ENCODE measurements around the gene NTHL1.

The NTHL1 gene

GRCh38 chr16:2071454-2072202 lies 24.0 kb upstream of the NTHL1 start:
- H3K27ac ChIP-seq, result no peak overlapping the region
- TF ChIP-seq CTCF (conservative IDR thresholded peaks at IDR 0.05) (no peak), ZFX (IDR thresholded peaks at IDR 0.05) (no peak)

DNA sequence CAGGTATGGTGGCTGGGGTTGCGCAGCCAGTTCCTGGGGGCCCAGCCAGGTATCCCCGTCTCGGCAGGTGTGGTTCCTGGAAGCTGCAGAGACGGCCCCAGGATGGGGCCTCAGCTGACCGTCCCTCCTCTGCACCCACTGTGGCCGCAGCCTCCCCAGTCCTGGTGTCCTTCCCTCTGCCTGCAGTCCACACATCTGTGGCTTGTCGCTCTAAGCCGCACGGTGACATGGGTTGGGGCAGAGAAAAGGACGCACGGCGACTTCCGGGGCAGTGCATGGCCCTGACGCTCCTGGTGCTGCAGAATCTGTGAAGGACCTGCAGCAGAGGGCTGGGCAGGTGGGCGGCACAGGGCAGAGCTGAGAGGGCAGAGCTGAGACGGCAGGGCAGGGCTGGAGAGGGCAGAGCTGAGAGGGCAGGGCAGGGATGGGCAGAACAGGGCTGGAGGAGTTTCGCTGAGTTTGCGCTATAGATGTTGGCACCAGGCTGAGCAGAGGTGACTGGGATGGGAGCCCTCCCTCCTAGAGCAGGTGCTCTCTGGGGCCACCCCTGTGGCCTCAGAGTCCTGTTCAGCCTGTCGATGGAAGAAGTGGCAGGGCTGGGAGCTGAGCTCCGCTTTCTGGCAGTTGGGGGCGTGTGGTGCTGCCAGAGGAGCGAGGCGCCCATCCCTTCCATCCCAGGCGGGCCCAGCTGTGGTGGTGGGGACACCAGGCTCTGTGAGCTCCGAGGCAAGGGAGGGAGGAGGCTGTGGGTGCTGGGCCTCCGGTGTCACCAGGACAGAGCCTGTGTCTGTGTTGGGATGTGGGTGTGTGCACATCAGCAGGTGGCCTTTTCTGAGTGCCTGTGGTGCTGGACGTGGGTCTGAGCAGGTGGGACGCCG lies 23.2 kb upstream of the NTHL1 start:
- TF ChIP-seq CTCF (conservative IDR thresholded peaks at IDR 0.05), result no peak
- TF ChIP-seq ZFX (IDR thresholded peaks at IDR 0.05), result no peak
- no peak overlapping the region for H3K27ac ChIP-seq

DNA sequence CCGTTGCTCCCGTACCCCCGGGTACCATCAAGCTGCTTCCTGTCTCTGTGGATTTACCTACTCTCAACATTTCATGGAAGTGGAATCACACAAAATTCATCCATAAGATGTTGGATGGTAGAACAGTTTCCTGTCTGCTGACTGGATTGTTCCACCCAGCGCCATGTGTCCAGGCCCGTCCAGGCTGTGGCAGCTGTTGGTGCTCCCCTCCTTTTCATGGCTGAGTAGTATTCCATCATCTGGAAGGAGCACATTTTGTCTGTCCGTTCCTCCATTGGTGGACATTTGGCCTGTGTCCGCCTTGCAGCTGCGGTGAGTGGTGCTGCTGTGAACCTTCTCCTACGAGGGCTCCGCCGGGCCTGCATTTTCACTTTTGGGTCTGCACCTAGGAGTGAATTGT lies 18.5 kb upstream of the NTHL1 start:
- no peak overlapping the region for H3K27ac ChIP-seq
- no peak for TF ChIP-seq ZFX (IDR thresholded peaks at IDR 0.05)
- no peak for TF ChIP-seq CTCF (conservative IDR thresholded peaks at IDR 0.05)

- TF ChIP-seq CTCF (conservative IDR thresholded peaks at IDR 0.05) (no peak), ZFX (IDR thresholded peaks at IDR 0.05) (no peak)
- no peak overlapping the region for H3K27ac ChIP-seq
These were observed 16.8 kb upstream of the NTHL1 start for GRCh38 chr16:2064368-2064945.

DNA sequence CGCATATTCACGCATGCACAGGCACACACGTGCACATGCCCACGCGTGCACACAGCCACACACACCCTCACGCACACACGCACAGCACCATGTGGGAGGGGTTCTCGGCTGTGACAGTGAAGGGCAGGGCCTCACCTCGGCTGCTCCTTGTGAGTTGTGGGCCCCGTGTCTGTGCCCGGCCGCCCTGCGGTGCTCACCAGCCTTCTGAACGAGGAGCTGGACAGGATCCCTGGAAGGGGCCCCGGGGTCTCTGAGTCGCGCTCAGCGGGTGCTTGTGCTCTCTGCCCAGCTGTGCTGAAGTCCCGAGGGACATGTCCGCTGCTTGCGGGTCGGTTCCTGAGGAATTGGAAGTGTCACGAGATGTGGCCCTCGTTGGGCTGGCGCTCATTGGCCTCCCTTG lies 16.2 kb upstream of the NTHL1 start:
- TF ChIP-seq ZFX (IDR thresholded peaks at IDR 0.05) (no peak), CTCF (conservative IDR thresholded peaks at IDR 0.05) (no peak)
- no peak overlapping the region for H3K27ac ChIP-seq

DNA sequence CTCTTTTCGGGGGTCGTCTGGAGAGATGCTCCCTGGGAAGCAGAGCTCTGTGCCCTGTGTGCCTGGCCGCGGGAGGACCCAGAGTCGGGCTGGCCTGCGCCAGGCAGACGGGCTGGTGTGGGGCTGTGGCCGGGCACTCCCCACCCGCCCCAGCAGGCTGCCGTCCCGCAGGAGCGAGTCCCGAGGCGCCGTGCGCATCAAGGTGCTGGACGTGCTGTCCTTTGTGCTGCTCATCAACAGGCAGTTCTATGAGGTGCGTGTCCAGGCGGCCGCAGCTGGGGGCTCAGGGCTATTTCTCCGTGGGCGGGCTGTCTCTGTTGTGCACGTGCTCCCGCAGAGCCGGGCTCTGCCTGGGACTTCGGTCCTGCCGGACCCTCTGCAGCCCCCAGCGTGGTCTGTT lies 15.2 kb upstream of the NTHL1 start:
- no peak overlapping the region for H3K27ac ChIP-seq
- TF ChIP-seq CTCF (conservative IDR thresholded peaks at IDR 0.05) (no peak), ZFX (IDR thresholded peaks at IDR 0.05) (no peak)

DNA sequence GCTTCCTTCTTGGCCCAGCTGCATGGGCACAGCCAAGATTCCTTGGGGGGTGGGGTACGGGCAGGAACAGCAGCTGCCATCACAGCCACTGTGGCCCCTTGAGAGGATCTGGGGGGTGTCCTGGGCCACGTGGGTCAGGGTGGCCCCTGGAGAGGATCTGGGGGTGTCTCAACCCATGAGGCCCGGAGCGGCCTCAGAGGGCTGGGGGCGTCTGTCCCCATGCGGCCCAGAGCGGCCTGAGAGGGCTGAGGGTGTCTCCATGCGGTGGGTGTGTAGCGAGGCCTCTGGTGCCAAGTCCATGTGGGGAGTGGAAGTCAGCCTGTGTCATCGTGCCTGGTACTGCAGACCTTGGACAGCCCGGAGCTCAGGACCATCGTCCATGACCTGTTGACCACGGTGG lies 13.9 kb upstream of the NTHL1 start:
- TF ChIP-seq CTCF (conservative IDR thresholded peaks at IDR 0.05) (no peak), ZFX (IDR thresholded peaks at IDR 0.05) (no peak)
- H3K27ac ChIP-seq, result no peak overlapping the region
